ENCODE data around the gene PKMYT1.

- no peak for TF ChIP-seq PBX2 (CRISPR knock-in tag; IDR thresholded peaks at IDR 0.05; ENCODE audit: low read depth)
- TF ChIP-seq PBX2 (tag; conservative IDR thresholded peaks at IDR 0.05; ENCODE audit: low read depth): no peak
- TF ChIP-seq CEBPB (tag; IDR thresholded peaks at IDR 0.05): no peak
- no peak for TF ChIP-seq BRCA1 (IDR thresholded peaks at IDR 0.05)
- no peak for TF ChIP-seq BRCA1 (CRISPR knock-in tag; IDR thresholded peaks at IDR 0.05)
- TF ChIP-seq TCFL5 (CRISPR knock-in tag; conservative IDR thresholded peaks at IDR 0.05): no peak
- TF ChIP-seq ZFP91 (CRISPR knock-in tag; IDR thresholded peaks at IDR 0.05): no peak
- no peak for TF ChIP-seq NBN (IDR thresholded peaks at IDR 0.05; ENCODE audit: low read depth)
- no peak for TF ChIP-seq CTCF (IDR thresholded peaks at IDR 0.05 in 2 of 3, conservative IDR thresholded peaks at IDR 0.05 in 1 of 3; ENCODE audit: insufficient read depth in 2 of 3, low read depth in 1 of 3, low read length in 3 of 3)
Measured at GRCh38 chr16:2967721-2968161, 12.5 kb downstream of the PKMYT1 start.
